A172 (cell line): Measurements from ENCODE around the gene AUTS2. TPM values are rescaled to one million over a fixed set of nuclear protein-coding genes. Genes with fewer than 3 reads are reported as not detected.
A peak's percentile ranks its signal among the peaks of the same experiment; 100 is the strongest.

Experiments
- DNase-seq: peaks from one replicate; pipeline ENCODE4 v3.0.0-alpha.2; 2015; ENCODE audit warnings: low spot score
- total RNA-seq: library from RNA; depleted of rRNA; stranded (reverse); fragments of >200 nt; shearing (Covaris generic); gene quantifications from 2 replicates; pipeline ENCODE4 v1.2.3, GENCODE V29; 2014

The AUTS2 gene
- total RNA-seq, 1 experiment from 2014 or later: 4.6 TPM

GRCh38 chr7:69787736-69788431 is 189.6 kb downstream of the AUTS2 start:
- DNase-seq: no peak

- DNase-seq: no peak
These were observed 191.3 kb downstream of the AUTS2 start for GRCh38 chr7:69789563-69789962.

GRCh38 chr7:69790977-69791724 is 192.9 kb downstream of the AUTS2 start:
- DNase-seq: no peak

- DNase-seq: no peak
These were observed 193.5 kb downstream of the AUTS2 start for GRCh38 chr7:69791739-69792138.

GRCh38 chr7:69795932-69796331 is 197.7 kb downstream of the AUTS2 start:
- no peak for DNase-seq

- no peak for DNase-seq
These were observed 198.1 kb downstream of the AUTS2 start for GRCh38 chr7:69796416-69796815.

- DNase-seq: no peak
These were observed 200.9 kb downstream of the AUTS2 start for GRCh38 chr7:69799048-69799697.

- peak; percentile 14 for DNase-seq
These were observed 201.7 kb downstream of the AUTS2 start for GRCh38 chr7:69799990-69800389.

GRCh38 chr7:69800495-69800894 is 202.2 kb downstream of the AUTS2 start:
- peak; percentile 89 for DNase-seq

GRCh38 chr7:69801729-69802682 is 203.7 kb downstream of the AUTS2 start:
- DNase-seq: no peak

GRCh38 chr7:69803699-69804516 is 205.6 kb downstream of the AUTS2 start:
- DNase-seq: no peak

GRCh38 chr7:69804962-69805361 is 206.7 kb downstream of the AUTS2 start:
- DNase-seq: no peak

GRCh38 chr7:69808391-69808790 is 210.1 kb downstream of the AUTS2 start:
- DNase-seq: no peak

- DNase-seq: no peak
These were observed 213.4 kb downstream of the AUTS2 start for GRCh38 chr7:69811476-69812308.

GRCh38 chr7:69812756-69813155 is 214.5 kb downstream of the AUTS2 start:
- DNase-seq: no peak

- DNase-seq: no peak
These were observed 215.5 kb downstream of the AUTS2 start for GRCh38 chr7:69813637-69814240.

- DNase-seq: peak; percentile 50
These were observed 216.2 kb downstream of the AUTS2 start for GRCh38 chr7:69814421-69814962.

GRCh38 chr7:69816501-69816900 is 218.2 kb downstream of the AUTS2 start:
- no peak for DNase-seq

GRCh38 chr7:69817121-69817520 is 218.8 kb downstream of the AUTS2 start:
- DNase-seq: peak; percentile 41
